H1 (cell line): ENCODE results near the gene SNX13. TPM values are rescaled to one million over a fixed set of nuclear protein-coding genes. Genes with fewer than 3 reads are reported as not detected.

Experiments
- CTCF ChIA-PET: fragments of 300-600 bp; sonication (Branson Sonifier 250); formaldehyde crosslinking; loops from one replicate; lab custom pipeline; 2021; ENCODE audit not compliant: partially characterized antibody; lab: Charles Lee
- POLR2A ChIA-PET: fragments of 300-600 bp; sonication (Branson Sonifier 250); formaldehyde crosslinking; loops from one replicate; lab custom pipeline; 2021; ENCODE audit warnings: inconsistent platforms; ENCODE audit not compliant: partially characterized antibody; lab: Charles Lee
- DNase-seq, 2 experiments: peaks; one replicate each; pipeline versions ENCODE4 v3.0.0 to v3.0.0-alpha.2; 2010 to 2022; ENCODE audit warnings: low spot score in 2 of 2, low read depth in 1 of 2, mixed read lengths in 1 of 2
- FAIRE-seq: peaks from 2 replicates; lab custom pipeline; 2011; peaks lifted over from hg19 to GRCh38; lab: Jason Lieb, UNC
- H2AFZ ChIP-seq: 2 replicates; pipeline ENCODE4 v1.8.1; 2012; ENCODE audit warnings: low read length, inconsistent platforms
- H2AK5ac ChIP-seq: 2 replicates; pipeline ENCODE4 v1.6.1; 2013; ENCODE audit warnings: low read depth, low read length
- H2BK120ac ChIP-seq: replicated peaks from 2 replicates; pipeline ENCODE3; 2013; ENCODE audit warnings: low read depth, low read length, inconsistent platforms
- H2BK12ac ChIP-seq: 2 replicates; pipeline ENCODE4 v1.6.1; 2013; ENCODE audit warnings: low read depth, low read length
- H2BK15ac ChIP-seq: 2 replicates; pipeline ENCODE4 v1.6.1; 2013; ENCODE audit warnings: low read length
- H2BK20ac ChIP-seq: 2 replicates; pipeline ENCODE4 v1.6.1; 2013; ENCODE audit warnings: low read length
- H2BK5ac ChIP-seq: 2 replicates; pipeline ENCODE4 v1.6.1; 2013; ENCODE audit warnings: low read depth, low read length
- H3K14ac ChIP-seq: 2 replicates; pipeline ENCODE4 v1.6.1; 2013; ENCODE audit warnings: inconsistent platforms; ENCODE audit not compliant: insufficient read length
- H3K18ac ChIP-seq: 2 replicates; pipeline ENCODE4 v1.6.1; 2013; ENCODE audit warnings: low read length; ENCODE audit errors: extremely low read depth
- H3K23ac ChIP-seq: 2 replicates; pipeline ENCODE4 v1.6.1; 2013; ENCODE audit warnings: inconsistent platforms; ENCODE audit not compliant: insufficient read length
- H3K23me2 ChIP-seq: 2 replicates; pipeline ENCODE4 v1.6.1; 2013; ENCODE audit warnings: low read depth, low read length
- H3K27ac ChIP-seq: 2 replicates; pipeline ENCODE4 v1.6.1; 2011; ENCODE audit warnings: low read depth, low read length, inconsistent platforms
- H3K27me3 ChIP-seq, 4 experiments: replicated peaks in 1 of 4; 1 replicate in 1 of 4; 2 replicates in 3 of 4; pipeline versions ENCODE4 v1.6.1 to v1.8.1; 2011 to 2013; ENCODE audit warnings: low read length in 3 of 4, mild to moderate bottlenecking in 3 of 4, inconsistent platforms in 2 of 4, mixed read lengths in 2 of 4, moderate library complexity in 1 of 4; ENCODE audit not compliant: control insufficient read depth in 3 of 4, insufficient read depth in 3 of 4; ENCODE audit errors: extremely low read depth in 1 of 4
- H3K36me3 ChIP-seq, 4 experiments: 2 replicates each; pipeline versions ENCODE4 v1.6.1 to v1.8.1; 2011 to 2013; ENCODE audit warnings: mild to moderate bottlenecking in 4 of 4, low read length in 3 of 4, moderate library complexity in 2 of 4, control low read depth in 1 of 4, inconsistent platforms in 1 of 4; ENCODE audit not compliant: insufficient read depth in 4 of 4, control insufficient read depth in 2 of 4
- H3K4ac ChIP-seq: replicated peaks from 2 replicates; pipeline ENCODE3; 2013; ENCODE audit warnings: low read length, low read depth, mixed read lengths, inconsistent platforms; ENCODE audit not compliant: insufficient read length
- H3K4me1 ChIP-seq, 4 experiments: replicated peaks in 1 of 4; 1 replicate in 1 of 4; 2 replicates in 3 of 4; pipeline versions ENCODE4 v1.6.1 to v1.8.1; 2011 to 2013; ENCODE audit warnings: low read length in 3 of 4, inconsistent platforms in 2 of 4, mixed read lengths in 1 of 4; ENCODE audit not compliant: insufficient read depth in 4 of 4, control insufficient read depth in 3 of 4
- H3K4me2 ChIP-seq, 2 experiments: 2 replicates each; pipeline versions ENCODE4 v1.6.1 to v1.8.1; 2011 to 2013; ENCODE audit warnings: low read depth in 2 of 2, low read length in 2 of 2, control low read depth in 1 of 2, inconsistent platforms in 1 of 2, mild to moderate bottlenecking in 1 of 2; ENCODE audit not compliant: insufficient read depth in 1 of 2
- H3K4me3 ChIP-seq, 4 experiments: fragments of 200-600, 300-600 bp in 1 of 4; sonication (generic), shearing (Covaris generic), sonication (Bioruptor Twin) in 1 of 4; 2 replicates each; pipeline versions ENCODE4 v1.5.1 to v1.8.1; 2011 to 2016; ENCODE audit warnings: low read length in 4 of 4, low read depth in 3 of 4, control low read depth in 2 of 4, inconsistent platforms in 2 of 4, mild to moderate bottlenecking in 2 of 4, mixed read lengths in 1 of 4, moderate library complexity in 1 of 4; ENCODE audit not compliant: insufficient read depth in 2 of 4; ENCODE audit errors: extremely low read depth in 1 of 4
- H3K56ac ChIP-seq: replicated peaks from 2 replicates; pipeline ENCODE3; 2013; ENCODE audit warnings: low read depth, mild to moderate bottlenecking, mixed read lengths, low read length, inconsistent platforms; ENCODE audit not compliant: insufficient read length
- H3K79me1 ChIP-seq: 2 replicates; pipeline ENCODE4 v1.6.1; 2013; ENCODE audit warnings: low read depth, low read length, control low read depth
- H3K79me2 ChIP-seq, 2 experiments: 2 replicates each; pipeline versions ENCODE4 v1.6.1 to v1.8.1; 2012 to 2013; ENCODE audit warnings: low read length in 2 of 2, mild to moderate bottlenecking in 2 of 2, inconsistent platforms in 1 of 2; ENCODE audit not compliant: insufficient read depth in 2 of 2, control insufficient read depth in 1 of 2
- H3K9ac ChIP-seq, 4 experiments: replicated peaks in 1 of 4; 1 replicate in 1 of 4; 2 replicates in 3 of 4; pipeline versions ENCODE4 v1.6.1 to v1.8.1; 2011 to 2013; ENCODE audit warnings: low read depth in 3 of 4, low read length in 3 of 4, control low read depth in 2 of 4, mild to moderate bottlenecking in 2 of 4, moderate library complexity in 2 of 4, inconsistent platforms in 1 of 4; ENCODE audit errors: extremely low read depth in 1 of 4
- H3K9me3 ChIP-seq, 2 experiments: 2 replicates each; pipeline versions ENCODE4 v1.6.1 to v1.8.1; 2012 to 2013; ENCODE audit warnings: mild to moderate bottlenecking in 2 of 2, moderate library complexity in 2 of 2, control low read depth in 1 of 2, inconsistent platforms in 1 of 2, low read depth in 1 of 2, low read length in 1 of 2, mixed read lengths in 1 of 2; ENCODE audit not compliant: insufficient read depth in 2 of 2
- H4K20me1 ChIP-seq, 2 experiments: replicated peaks in 1 of 2; 2 replicates each; pipeline versions ENCODE3 to v1.8.1; 2011 to 2013; ENCODE audit warnings: inconsistent platforms in 2 of 2, low read length in 2 of 2, mild to moderate bottlenecking in 1 of 2; ENCODE audit not compliant: insufficient read depth in 2 of 2, control insufficient read depth in 1 of 2
- H4K5ac ChIP-seq: 2 replicates; pipeline ENCODE4 v1.6.1; 2013; ENCODE audit warnings: low read length, low read depth, mixed read lengths, inconsistent platforms; ENCODE audit not compliant: insufficient read length
- H4K8ac ChIP-seq: 2 replicates; pipeline ENCODE4 v1.8.0; 2013; ENCODE audit warnings: mild to moderate bottlenecking, moderate library complexity, low read length, inconsistent platforms; ENCODE audit not compliant: insufficient read depth; ENCODE audit errors: extremely low read depth
- H4K91ac ChIP-seq: replicated peaks from 2 replicates; pipeline ENCODE3; 2013; ENCODE audit warnings: low read length, mixed read lengths, inconsistent platforms; ENCODE audit not compliant: insufficient read length
- RAD21 ChIP-seq, 2 experiments: IDR thresholded peaks in 1 of 2; conservative IDR thresholded peaks in 1 of 2; 2 replicates each; pipeline ENCODE4 v1.6.1; 2011; ENCODE audit warnings: low read depth in 2 of 2, low read length in 2 of 2, improper control_type of control experiment in 1 of 2, inconsistent platforms in 1 of 2, mild to moderate bottlenecking in 1 of 2, moderate library complexity in 1 of 2
- RNF2 ChIP-seq: fragments of 200-900, 300-1000 bp; sonication (generic); IDR thresholded peaks from 2 replicates; pipeline ENCODE4 v1.7.1; 2016; ENCODE audit warnings: borderline replicate concordance, low read depth, mild to moderate bottlenecking, antibody characterized with exemption, low read length; ENCODE audit not compliant: poor library complexity, severe bottlenecking; ENCODE audit errors: missing control alignments
- RXRA ChIP-seq: IDR thresholded peaks from 2 replicates; pipeline ENCODE4 v1.6.1; 2011; ENCODE audit warnings: low read depth, mild to moderate bottlenecking, low read length, moderate library complexity; ENCODE audit not compliant: insufficient read depth
- ZNF274 ChIP-seq: IDR thresholded peaks from 2 replicates; pipeline ENCODE4 v1.7.0; 2012; ENCODE audit warnings: low read length, borderline replicate concordance; ENCODE audit errors: extremely low read depth
- polyA plus RNA-seq, 7 experiments: library from polyadenylated mRNA; depleted of rRNA in 3 of 7; stranded (reverse) in 5 of 7; unstranded in 2 of 7; fragments of >200 nt in 5 of 7; fragments of 200-250 nt in 2 of 7; gene quantifications; 1 replicate in 5 of 7; 2 replicates in 1 of 7; 4 replicates in 1 of 7; pipeline versions ENCODE4 v1.2.1 to v1.2.3, GENCODE V29; 2011 to 2013; ENCODE audit warnings: missing spikeins in 2 of 7, mixed read lengths in 2 of 7
- total RNA-seq: library from RNA; stranded (reverse); fragmentation: NEBNext Ultra II Directional; extraction: Animal tissue kit (Norgen Biotek cat#: 25700); gene quantifications from 2 replicates; pipeline ENCODE4 v1.2.1, GENCODE V29; 2021

Gene SNX13
- total and polyA plus RNA-seq, 2 of the 8 experiments (the other 6 are each of a cell fraction or from before 2014, with no cell fraction given), result 5.5 to 27.4 TPM

GRCh38 chr7:17843041-17843440 is 97.3 kb downstream of the SNX13 start:
- no peak for FAIRE-seq
- CTCF ChIA-PET, result no interaction called here
- no peak for TF ChIP-seq RNF2
- no peak for TF ChIP-seq ZNF274
- no peak for TF ChIP-seq RAD21 (IDR thresholded peaks at IDR 0.05 in 1 of 2, conservative IDR thresholded peaks at IDR 0.05 in 1 of 2; ENCODE audit: low read depth in 2 of 2, low read length in 2 of 2)
- no peak for TF ChIP-seq RXRA

More at GRCh38 chr7:17843041-17843440, 97.3 kb downstream of the SNX13 start:
- Histone ChIP-seq H2BK20ac (no peak overlapping the region), H2BK15ac (no peak overlapping the region), H3K23ac (no peak overlapping the region), H2AK5ac (no peak overlapping the region), H3K4me2 (no peak overlapping the region), H3K4me3 (no peak overlapping the region), H4K8ac (no peak overlapping the region), H2BK12ac (no peak overlapping the region), H2AFZ (no peak overlapping the region), H3K18ac (no peak overlapping the region), H4K20me1 (no peaks in the 10 kb centered on the region), H4K5ac (no peak overlapping the region), H3K79me2 (no peaks in the 10 kb centered on the region), H3K4me1 (peaks cover 0 to 4% (median 0%) of the 10 kb centered on the region in 4 experiments; a peak in 1 of 7 replicates), H3K14ac (no peak overlapping the region), H3K23me2 (no peaks in the 10 kb centered on the region; the same call in 1 of the 2 replicates), H3K4ac (no peak overlapping the region), H2BK5ac (no peak overlapping the region), H3K27ac (no peak overlapping the region), H3K56ac (no peak overlapping the region), H3K27me3 (no peaks in the 10 kb centered on the region), H3K9ac (no peak overlapping the region), H3K79me1 (no peaks in the 10 kb centered on the region), H3K36me3 (peaks cover 0 to 6% (median 4%) of the 10 kb centered on the region in 4 experiments; a peak in 3 of 8 replicates), H2BK120ac (no peak overlapping the region), H4K91ac (no peak overlapping the region), H3K9me3 (no peaks in the 10 kb centered on the region)
- no peak for DNase-seq
- POLR2A ChIA-PET, result no interaction called here
